AG10803 (cell line): ENCODE results near the gene TDRD9.

Experiments
- DNase-seq: peaks from one replicate; pipeline ENCODE4 v3.0.0; 2010; ENCODE audit warnings: low read depth
- H3K4me3 ChIP-seq: 2 replicates; pipeline ENCODE4 v1.5.1; 2011; ENCODE audit warnings: mild to moderate bottlenecking, low read length, control low read depth
- TF ChIP-seq, protein P1 (sequence below): conservative IDR thresholded peaks from 2 replicates; pipeline ENCODE4 v1.5.1; 2011; ENCODE audit warnings: mild to moderate bottlenecking, low read length, control low read depth, inconsistent platforms

The TDRD9 gene

DNA sequence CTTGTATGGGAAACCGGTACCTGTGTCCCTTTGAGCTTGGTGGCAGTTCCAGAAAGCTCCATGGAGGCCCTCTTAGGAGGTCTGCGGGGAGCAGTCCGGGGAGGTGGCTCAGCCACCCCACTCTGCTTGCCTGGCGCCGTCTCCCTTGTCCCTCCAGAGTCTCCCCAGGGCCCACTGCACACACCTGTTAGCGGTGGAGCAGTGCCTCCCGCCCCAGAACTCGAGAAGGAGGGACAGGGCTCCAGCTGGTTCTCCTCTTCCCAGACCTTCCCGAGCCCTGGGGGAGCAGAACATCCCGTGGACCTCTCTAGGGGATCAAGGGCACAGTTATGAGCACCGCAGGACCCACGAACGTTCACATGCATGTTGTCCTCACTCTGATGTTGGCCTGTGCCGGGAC lies 168.1 kb downstream of the TDRD9 start:
- TF ChIP-seq, protein P1, sequence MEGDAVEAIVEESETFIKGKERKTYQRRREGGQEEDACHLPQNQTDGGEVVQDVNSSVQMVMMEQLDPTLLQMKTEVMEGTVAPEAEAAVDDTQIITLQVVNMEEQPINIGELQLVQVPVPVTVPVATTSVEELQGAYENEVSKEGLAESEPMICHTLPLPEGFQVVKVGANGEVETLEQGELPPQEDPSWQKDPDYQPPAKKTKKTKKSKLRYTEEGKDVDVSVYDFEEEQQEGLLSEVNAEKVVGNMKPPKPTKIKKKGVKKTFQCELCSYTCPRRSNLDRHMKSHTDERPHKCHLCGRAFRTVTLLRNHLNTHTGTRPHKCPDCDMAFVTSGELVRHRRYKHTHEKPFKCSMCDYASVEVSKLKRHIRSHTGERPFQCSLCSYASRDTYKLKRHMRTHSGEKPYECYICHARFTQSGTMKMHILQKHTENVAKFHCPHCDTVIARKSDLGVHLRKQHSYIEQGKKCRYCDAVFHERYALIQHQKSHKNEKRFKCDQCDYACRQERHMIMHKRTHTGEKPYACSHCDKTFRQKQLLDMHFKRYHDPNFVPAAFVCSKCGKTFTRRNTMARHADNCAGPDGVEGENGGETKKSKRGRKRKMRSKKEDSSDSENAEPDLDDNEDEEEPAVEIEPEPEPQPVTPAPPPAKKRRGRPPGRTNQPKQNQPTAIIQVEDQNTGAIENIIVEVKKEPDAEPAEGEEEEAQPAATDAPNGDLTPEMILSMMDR = no peak
- no peak for DNase-seq
- no peak overlapping the region for H3K4me3 ChIP-seq

DNA sequence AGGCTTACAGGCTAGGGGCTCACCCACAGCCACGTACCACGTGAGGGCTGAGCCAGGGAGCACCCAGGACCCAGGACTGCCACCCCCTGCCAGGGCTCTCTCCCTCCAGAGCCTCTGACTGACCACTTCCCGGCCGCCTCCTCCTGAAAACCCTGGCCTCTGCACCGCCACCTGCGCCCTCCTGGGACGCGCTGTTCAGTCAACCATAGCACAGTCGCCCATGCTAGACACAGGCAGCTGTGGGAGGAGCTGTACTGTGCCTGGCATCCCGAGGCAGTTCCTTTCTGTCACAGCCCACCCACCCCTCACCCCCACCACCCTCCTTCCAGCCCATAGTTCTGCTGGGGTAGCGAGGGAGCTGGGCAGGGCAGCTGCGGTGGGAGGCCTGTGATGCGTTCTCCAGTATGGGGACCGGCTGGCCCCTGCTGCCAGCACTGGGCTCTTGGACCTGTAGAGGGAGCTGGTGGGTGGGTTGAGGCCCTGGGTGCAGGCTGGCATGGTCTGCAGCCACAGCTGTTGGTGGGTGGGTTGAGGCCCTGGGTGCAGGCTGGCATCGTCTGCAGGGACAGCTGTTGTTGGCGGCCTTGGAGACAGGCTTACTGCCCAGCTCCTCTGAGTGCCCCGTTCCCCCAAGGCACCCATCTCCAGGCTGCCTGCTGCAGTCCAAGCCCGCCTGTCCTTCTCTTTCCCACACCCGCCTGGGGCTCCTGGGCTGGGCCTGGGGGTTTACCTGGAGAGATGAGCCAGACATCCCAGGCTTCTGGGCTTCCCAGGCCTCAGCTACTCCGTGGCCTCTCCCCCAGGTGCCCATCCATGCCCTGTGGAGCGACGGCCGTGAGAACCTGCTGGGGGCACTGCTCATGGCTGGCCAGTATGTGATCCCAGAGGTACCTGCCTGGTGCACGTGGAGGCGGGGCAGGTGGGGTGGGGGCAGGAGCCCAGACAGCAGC lies 168.8 kb downstream of the TDRD9 start:
- TF ChIP-seq, protein P1 = no peak
- H3K4me3 ChIP-seq = no peak overlapping the region
- no peak for DNase-seq

DNA sequence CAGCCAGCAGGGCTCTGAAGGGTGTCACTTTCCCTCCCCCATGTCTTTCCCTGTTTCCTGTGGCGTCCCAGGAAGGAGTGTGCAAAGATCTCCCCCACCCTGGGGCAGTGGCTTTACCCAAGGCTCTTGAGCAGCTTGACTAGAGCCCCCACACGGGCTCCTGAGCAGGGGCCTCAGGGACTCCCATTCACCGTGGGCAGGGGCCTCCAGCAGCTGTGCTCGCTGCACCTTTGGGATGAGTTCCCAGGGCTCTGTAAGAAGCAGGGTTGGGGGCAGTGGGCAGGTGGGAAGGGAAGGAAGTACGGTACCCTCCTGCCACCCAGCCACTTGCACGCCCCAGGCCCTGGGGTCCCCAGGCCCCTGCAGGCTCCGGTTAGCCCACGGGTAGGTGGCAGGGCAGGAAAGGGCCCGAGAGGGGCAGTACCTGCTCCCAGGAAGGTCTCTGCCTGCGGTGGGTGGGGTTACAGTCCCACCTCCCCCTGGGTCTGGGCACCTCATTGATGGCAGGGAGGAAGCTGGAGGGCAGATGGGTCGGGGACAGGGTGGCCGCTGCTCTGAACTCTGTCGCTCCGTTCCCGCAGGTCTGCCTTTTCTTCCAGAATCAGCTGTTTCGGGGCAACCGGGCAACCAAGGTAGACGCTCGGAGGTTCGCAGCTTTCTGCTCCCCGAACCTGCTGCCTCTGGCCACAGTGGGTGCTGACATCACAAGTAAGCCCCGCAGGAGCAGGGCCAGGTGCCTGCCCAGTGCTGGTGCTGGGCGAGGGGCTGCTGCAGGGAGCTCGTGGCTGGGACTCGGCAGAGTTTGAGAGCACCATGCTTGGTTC lies 170.2 kb downstream of the TDRD9 start:
- no peak overlapping the region for H3K4me3 ChIP-seq
- TF ChIP-seq, protein P1 = no peak
- no peak for DNase-seq

DNA sequence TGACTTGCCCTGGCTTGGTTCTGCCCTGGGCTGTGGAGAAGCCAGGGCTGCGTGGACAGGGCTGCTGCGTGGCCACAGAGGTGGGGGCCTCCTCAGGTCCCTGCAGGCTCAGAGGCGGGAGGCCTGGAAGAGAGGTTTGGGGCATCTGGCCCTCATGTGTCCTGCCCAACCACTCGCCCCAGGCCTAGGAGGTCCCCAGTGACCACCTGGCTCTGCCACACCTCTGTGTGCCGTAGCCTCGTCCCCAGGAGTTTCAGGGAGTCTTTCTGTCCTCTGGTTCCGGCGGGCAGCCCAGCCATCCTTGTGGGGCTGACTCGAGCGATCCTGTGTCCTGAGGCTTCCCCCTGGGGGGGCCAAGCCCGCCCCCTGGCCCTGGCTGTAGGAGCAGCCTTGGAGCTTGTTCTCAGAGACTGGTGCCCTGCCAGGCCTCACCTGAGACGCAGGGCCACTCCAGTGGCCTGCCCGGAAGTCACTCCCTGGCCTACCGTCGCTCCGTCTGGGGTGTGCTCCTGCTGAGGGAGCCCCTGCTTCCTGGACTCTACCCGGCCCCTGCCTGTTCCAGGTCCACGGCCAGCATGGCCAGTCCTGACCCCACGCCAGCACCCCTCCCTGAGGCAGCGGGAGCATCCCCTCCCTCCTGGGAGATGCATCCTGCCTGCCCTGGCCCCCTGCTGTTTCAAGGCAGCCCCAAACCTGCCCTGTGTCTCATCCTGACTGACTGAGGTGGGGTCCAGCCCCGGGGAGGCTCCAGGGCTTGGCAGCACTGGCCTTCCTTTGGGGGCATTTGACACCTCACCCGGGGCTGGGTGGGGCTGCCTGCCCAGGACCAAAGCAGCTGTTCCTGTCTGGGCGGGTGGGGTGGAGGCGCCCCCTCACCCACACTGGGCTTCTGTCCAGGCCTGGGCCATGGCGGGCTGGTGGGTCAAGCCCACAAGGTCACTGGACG lies 171.1 kb downstream of the TDRD9 start:
- H3K4me3 ChIP-seq = no peak overlapping the region
- DNase-seq = no peak
- TF ChIP-seq, protein P1 = no peak

DNA sequence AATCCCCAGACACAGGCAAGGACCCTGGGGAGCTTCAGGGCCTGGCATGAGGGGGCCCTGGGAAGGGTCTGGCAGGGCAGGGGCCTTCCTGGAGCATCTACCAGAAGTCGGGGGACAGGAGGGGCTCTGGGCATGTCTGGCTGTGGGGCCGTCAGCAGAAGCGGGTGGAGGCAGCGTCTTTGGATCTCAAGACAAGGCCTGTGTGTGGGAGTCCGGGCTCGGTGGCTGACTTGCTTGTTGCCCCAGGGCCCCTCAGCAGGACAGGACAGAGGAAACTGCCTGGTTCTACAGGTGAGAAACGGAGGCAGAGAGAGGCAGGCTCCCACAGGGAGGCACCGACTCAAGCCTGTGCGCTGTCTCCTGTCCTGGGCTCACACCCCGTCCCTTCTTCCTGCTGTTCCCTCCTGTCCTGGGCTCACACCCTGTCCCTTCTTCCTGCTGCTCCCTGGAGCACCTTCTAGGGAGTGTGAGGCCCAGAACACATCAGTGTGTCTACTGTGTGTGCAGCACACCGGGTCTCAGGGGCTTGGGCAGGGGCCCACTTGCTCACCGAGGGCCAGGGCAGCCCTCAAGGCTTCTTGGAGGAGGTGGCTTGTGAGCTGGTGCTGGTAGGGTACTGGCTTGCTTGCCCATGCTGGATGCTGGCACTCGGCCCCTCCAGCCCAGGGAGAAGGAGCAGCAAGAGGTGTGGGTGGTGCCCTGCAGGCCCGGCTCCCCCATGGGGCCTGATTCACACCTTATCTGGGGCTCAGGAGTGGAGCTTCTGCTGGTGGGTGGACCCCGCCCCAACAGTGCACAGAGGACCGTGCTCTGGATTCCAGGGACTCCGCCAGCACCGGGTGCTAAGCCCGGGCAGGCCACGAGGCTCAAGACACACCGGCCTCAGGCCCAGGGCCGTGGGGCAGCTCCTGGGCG lies 172.2 kb downstream of the TDRD9 start:
- TF ChIP-seq, protein P1 = no peak
- DNase-seq = no peak
- no peak overlapping the region for H3K4me3 ChIP-seq
